Esophagus squamous epithelium (tissue), 5 donors: ENCODE results near the gene TMEM135. TPM values are rescaled to one million over a fixed set of nuclear protein-coding genes. Genes with fewer than 3 reads are reported as not detected.
"Not testable (repeated sequence)": the region's sequence is repeated elsewhere in the genome, so short reads cannot be mapped to it uniquely, and the experiment has no call there.

Source experiments
- DNase-seq: peaks from one replicate; lab custom pipeline; 2025; lab: John Stamatoyannopoulos, UW
- H3K27ac ChIP-seq, 4 donors: fragments of 200-600 bp; sonication (generic); one replicate each; pipeline ENCODE4 v1.5.1; 2016 to 2019; ENCODE audit warnings: mild to moderate bottlenecking in 1 of 4
- H3K27me3 ChIP-seq, 4 donors: fragments of 200-600 bp; sonication (generic); 1 replicate in 3 of 4; 2 replicates in 1 of 4; pipeline versions ENCODE4 v1.5.1 to v1.6.0; 2017 to 2021; ENCODE audit warnings: antibody characterized with exemption in 1 of 4
- H3K36me3 ChIP-seq, 3 donors: fragments of 200-600 bp; sonication (generic); one replicate each; pipeline ENCODE4 v1.5.1; 2016 to 2019
- H3K4me1 ChIP-seq, 3 donors: fragments of 200-600 bp; sonication (generic); one replicate each; pipeline ENCODE4 v1.5.1; 2017 to 2019
- H3K4me3 ChIP-seq, 4 donors: fragments of 200-600 bp; sonication (generic); 1 replicate in 3 of 4; 2 replicates in 1 of 4; pipeline ENCODE4 v1.5.1; 2016 to 2019; ENCODE audit warnings: mild to moderate bottlenecking in 2 of 4, moderate library complexity in 1 of 4
- H3K9me3 ChIP-seq, 3 donors: fragments of 200-600 bp; sonication (generic); one replicate each; pipeline ENCODE4 v1.5.1; 2016 to 2019
- POLR2A ChIP-seq, 4 donors: fragments of 450-650 bp; IDR thresholded peaks; one replicate each; pipeline ENCODE4 v1.6.1; 2017; ENCODE audit warnings: antibody characterized with exemption in 4 of 4, mild to moderate bottlenecking in 4 of 4, moderate library complexity in 3 of 4
- WGBS, 2 donors: methylation state at CpG; one replicate each; pipeline ENCODE4 v1.1.5; 2018; 5-methylcytosine and 5-hydroxymethylcytosine counted together
- intact Hi-C: fragments of 100-400 bp; cut with DNase I; formaldehyde crosslinking; loops from one replicate; pipeline ENCODE4 v1.15.0; 2022
- total RNA-seq, 4 donors: library from RNA; depleted of rRNA; stranded (reverse); fragments of >200 nt; gene quantifications; one replicate each; pipeline ENCODE4 v1.1.0, GENCODE V29; 2016
- TF ChIP-seq, protein P1 (sequence below), 6 experiments: fragments of 450-650 bp in 4 of 6; fragments of 200-600 bp in 2 of 6; sonication (generic) in 2 of 6; IDR thresholded peaks; one replicate each; pipeline ENCODE4 v1.5.1; 2016 to 2019; ENCODE audit warnings: antibody characterized with exemption in 6 of 6, mild to moderate bottlenecking in 4 of 6, moderate library complexity in 4 of 6
- donor health status: DM: yes; HTN: yes; CAD: no.

TMEM135 gene
- total RNA-seq, 4 donors from 2014 or later, result 4.5 to 12.0 (median 9.8) TPM

DNA sequence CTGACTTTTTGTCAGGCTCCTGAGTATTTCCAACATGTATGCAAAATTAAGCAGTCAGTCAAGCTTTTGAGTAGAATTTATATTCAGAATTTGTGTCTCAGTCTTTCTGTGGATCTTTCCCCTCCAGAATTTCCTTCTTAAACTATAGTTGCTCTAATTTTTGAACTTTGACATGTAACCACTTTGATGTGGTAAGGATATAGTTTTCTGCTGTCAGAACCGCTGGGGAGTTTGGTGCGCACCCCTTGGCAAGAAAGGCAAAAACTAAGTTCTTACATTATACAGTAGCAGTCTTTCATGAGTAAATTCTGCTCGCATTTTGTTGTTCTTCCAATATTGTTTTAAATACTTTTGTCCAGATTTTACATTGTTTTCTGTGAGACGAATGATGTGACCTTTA, 105.9 kb downstream of the TMEM135 start:
- Histone ChIP-seq H3K9me3 (peaks cover 0 to 14% (median 0%) of the 10 kb centered on the region in 3 donors), H3K27ac (no peak overlapping the region), H3K36me3 (no peaks in the 10 kb centered on the region), H3K4me1 (no peaks in the 10 kb centered on the region), H3K4me3 (no peak overlapping the region), H3K27me3 (no peaks in the 10 kb centered on the region)
- DNase-seq, result no peak
- no peak for TF ChIP-seq POLR2A (IDR thresholded peaks at IDR 0.05)
- TF ChIP-seq, protein P1, sequence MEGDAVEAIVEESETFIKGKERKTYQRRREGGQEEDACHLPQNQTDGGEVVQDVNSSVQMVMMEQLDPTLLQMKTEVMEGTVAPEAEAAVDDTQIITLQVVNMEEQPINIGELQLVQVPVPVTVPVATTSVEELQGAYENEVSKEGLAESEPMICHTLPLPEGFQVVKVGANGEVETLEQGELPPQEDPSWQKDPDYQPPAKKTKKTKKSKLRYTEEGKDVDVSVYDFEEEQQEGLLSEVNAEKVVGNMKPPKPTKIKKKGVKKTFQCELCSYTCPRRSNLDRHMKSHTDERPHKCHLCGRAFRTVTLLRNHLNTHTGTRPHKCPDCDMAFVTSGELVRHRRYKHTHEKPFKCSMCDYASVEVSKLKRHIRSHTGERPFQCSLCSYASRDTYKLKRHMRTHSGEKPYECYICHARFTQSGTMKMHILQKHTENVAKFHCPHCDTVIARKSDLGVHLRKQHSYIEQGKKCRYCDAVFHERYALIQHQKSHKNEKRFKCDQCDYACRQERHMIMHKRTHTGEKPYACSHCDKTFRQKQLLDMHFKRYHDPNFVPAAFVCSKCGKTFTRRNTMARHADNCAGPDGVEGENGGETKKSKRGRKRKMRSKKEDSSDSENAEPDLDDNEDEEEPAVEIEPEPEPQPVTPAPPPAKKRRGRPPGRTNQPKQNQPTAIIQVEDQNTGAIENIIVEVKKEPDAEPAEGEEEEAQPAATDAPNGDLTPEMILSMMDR (IDR thresholded peaks at IDR 0.05), result no peak
- intact Hi-C loops, result no loop called here
- WGBS, 2 donors, result 76 to 83% methylated on average over 4 of the region's 4 CpGs

DNA sequence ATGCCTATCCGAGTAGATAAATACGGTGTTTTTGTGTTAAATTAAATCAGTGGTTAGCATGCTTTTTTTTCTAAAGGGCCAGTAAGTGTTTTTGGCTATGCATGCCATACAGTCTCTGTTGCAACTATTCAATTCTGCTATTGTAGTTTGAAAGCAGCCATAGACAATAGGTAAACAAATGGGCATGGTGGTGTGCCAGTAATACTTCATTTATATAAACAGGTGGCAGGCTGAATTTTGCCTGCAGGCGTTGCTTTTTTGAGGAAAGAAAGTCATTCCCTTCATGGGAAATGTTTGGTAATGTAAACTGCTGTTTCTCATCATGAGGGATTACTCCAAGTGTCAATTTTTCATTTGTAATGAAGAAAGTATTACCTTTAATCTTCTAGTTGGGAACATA, 106.5 kb downstream of the TMEM135 start:
- Histone ChIP-seq H3K27me3 (no peaks in the 10 kb centered on the region), H3K27ac (no peak overlapping the region), H3K9me3 (peaks cover 0 to 9% (median 0%) of the 10 kb centered on the region in 3 donors), H3K4me3 (no peak overlapping the region), H3K4me1 (no peaks in the 10 kb centered on the region), H3K36me3 (no peaks in the 10 kb centered on the region)
- intact Hi-C loops, result no loop called here
- TF ChIP-seq POLR2A (IDR thresholded peaks at IDR 0.05), result no peak
- TF ChIP-seq, protein P1 (IDR thresholded peaks at IDR 0.05), result no peak
- DNase-seq, result no peak
- WGBS, 2 donors, result 61 to 70% methylated on average over 3 of the region's 3 CpGs

- Histone ChIP-seq H3K27ac (no peak overlapping the region), H3K9me3 (no peaks in the 10 kb centered on the region), H3K4me3 (no peak overlapping the region), H3K4me1 (no peaks in the 10 kb centered on the region), H3K36me3 (no peaks in the 10 kb centered on the region), H3K27me3 (no peaks in the 10 kb centered on the region)
- no peak for DNase-seq
- 82 to 84% methylated on average over 2 of the region's 2 CpGs for WGBS, 2 donors
- no peak for TF ChIP-seq POLR2A (IDR thresholded peaks at IDR 0.05)
- TF ChIP-seq, protein P1 (IDR thresholded peaks at IDR 0.05), result no peak
- intact Hi-C loops, result no loop called here
These were observed 111.0 kb downstream of the TMEM135 start for GRCh38 chr11:87148749-87149148.

DNA sequence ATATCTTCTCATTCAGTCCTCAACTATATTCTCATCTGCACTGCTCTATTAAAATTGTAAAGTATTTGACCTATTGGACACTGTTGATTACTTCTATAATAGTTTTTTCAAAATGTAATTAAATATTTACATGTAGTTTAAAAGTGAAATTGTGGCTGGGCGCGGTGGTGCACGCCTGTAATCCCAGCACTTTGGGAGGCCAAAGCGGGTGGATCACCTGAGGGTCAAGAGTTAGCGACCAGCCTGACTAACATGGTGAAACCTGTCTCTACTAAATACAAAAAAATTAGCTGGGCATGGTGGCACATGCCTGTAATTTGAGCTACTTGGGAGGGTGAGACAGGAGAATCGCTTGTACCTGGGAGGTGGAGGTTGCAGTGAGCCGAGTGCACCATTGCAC, 112.0 kb downstream of the TMEM135 start:
- H3K4me3 ChIP-seq, H3K36me3 ChIP-seq, H3K4me1 ChIP-seq, intact Hi-C loops, DNase-seq, H3K27me3 ChIP-seq, H3K9me3 ChIP-seq, H3K27ac ChIP-seq: not testable (repeated sequence)
- 94% methylated on average over 7 of the region's 7 CpGs for WGBS, 2 donors

GRCh38 chr11:87150936-87151335, 113.2 kb downstream of the TMEM135 start:
- intact Hi-C loops, result no loop called here
- TF ChIP-seq POLR2A (IDR thresholded peaks at IDR 0.05), result no peak
- TF ChIP-seq, protein P1 (IDR thresholded peaks at IDR 0.05), result no peak
- Histone ChIP-seq H3K4me1 (no peaks in the 10 kb centered on the region), H3K4me3 (no peak overlapping the region), H3K36me3 (no peaks in the 10 kb centered on the region), H3K27ac (no peak overlapping the region), H3K27me3 (no peaks in the 10 kb centered on the region), H3K9me3 (no peaks in the 10 kb centered on the region)
- 64% methylated on average over 1 of the region's 1 CpG for WGBS, 2 donors
- DNase-seq, result no peak

DNA sequence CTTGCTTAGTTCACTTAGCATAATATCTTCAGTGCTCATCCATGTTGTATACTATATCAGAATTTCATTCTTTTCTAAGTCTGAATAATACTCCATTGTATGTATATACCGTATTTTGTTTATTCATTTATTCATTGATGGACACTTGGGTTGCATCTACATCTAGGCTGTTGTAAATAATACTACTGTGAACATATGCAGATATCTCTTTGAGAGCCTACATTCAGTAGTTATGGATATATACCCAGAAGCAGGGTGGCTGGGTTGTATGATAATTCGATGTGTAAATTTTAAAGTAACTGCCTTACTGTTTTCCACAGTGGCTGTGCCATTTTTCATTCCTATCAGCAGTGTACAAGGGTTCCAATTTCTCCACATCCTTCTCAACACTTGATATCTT, 116.5 kb downstream of the TMEM135 start:
- no peak for TF ChIP-seq POLR2A (IDR thresholded peaks at IDR 0.05)
- TF ChIP-seq, protein P1 (IDR thresholded peaks at IDR 0.05), result no peak
- Histone ChIP-seq H3K36me3 (no peaks in the 10 kb centered on the region), H3K27ac (no peak overlapping the region), H3K9me3 (no peaks in the 10 kb centered on the region), H3K27me3 (no peaks in the 10 kb centered on the region), H3K4me3 (no peak overlapping the region), H3K4me1 (no peaks in the 10 kb centered on the region)
- intact Hi-C loops, result no loop called here
- DNase-seq, result no peak
- WGBS, 2 donors, result 96% methylated on average over 2 of the region's 2 CpGs
